Tibial nerve (tissue), 3 donors: ENCODE results near the gene IGF1R.

Experiments used
- POLR2A ChIP-seq, 2 donors: fragments of 450-650 bp; IDR thresholded peaks; one replicate each; pipeline ENCODE4 v1.6.1; 2017; ENCODE audit warnings: antibody characterized with exemption in 2 of 2, mild to moderate bottlenecking in 2 of 2, moderate library complexity in 2 of 2
- TF ChIP-seq, protein P1 (sequence below), 5 experiments: fragments of 200-600 bp in 3 of 5; fragments of 450-650 bp in 2 of 5; sonication (generic) in 3 of 5; IDR thresholded peaks; one replicate each; pipeline ENCODE4 v1.5.1; 2016 to 2019; ENCODE audit warnings: antibody characterized with exemption in 5 of 5, mild to moderate bottlenecking in 3 of 5, moderate library complexity in 2 of 5

DNA sequence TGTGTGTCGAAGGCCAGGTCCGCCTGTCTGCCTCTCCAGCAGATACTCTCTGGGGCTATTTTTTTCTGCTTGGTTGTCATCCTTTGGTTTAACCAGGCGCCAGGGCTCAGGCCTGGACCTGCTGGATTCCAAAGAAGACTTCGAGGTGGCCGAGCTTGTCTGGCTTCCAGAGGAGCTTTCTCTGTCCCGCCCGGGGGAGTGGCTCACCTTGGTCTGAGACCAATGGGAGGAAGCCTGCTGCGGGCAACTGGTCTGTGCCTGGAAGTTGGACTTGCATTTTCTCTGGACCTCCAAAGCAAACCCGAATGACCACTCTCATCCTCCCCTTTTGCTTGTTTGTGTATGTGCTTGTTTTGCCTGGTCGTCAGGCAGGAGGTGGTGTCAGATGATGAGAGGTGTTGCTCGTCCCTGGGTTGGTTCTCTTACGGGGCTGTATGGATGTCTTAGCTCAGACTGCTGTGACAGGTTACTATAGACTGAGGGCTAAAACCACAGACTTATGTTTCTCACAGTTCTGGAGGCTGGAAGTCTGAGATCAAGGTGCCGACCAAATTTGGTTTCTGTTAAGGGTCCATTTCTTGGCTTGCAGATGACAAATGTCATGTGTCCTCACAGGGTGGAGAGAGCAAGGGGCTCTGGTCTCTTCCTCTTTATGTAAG lies 19.3 kb downstream of the IGF1R start:
- TF ChIP-seq POLR2A (IDR thresholded peaks at IDR 0.05), result no peak
- TF ChIP-seq, protein P1, sequence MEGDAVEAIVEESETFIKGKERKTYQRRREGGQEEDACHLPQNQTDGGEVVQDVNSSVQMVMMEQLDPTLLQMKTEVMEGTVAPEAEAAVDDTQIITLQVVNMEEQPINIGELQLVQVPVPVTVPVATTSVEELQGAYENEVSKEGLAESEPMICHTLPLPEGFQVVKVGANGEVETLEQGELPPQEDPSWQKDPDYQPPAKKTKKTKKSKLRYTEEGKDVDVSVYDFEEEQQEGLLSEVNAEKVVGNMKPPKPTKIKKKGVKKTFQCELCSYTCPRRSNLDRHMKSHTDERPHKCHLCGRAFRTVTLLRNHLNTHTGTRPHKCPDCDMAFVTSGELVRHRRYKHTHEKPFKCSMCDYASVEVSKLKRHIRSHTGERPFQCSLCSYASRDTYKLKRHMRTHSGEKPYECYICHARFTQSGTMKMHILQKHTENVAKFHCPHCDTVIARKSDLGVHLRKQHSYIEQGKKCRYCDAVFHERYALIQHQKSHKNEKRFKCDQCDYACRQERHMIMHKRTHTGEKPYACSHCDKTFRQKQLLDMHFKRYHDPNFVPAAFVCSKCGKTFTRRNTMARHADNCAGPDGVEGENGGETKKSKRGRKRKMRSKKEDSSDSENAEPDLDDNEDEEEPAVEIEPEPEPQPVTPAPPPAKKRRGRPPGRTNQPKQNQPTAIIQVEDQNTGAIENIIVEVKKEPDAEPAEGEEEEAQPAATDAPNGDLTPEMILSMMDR (IDR thresholded peaks at IDR 0.05), result no peak
